ENCODE data around the gene CCSER2.

CCSER2 gene

DNA sequence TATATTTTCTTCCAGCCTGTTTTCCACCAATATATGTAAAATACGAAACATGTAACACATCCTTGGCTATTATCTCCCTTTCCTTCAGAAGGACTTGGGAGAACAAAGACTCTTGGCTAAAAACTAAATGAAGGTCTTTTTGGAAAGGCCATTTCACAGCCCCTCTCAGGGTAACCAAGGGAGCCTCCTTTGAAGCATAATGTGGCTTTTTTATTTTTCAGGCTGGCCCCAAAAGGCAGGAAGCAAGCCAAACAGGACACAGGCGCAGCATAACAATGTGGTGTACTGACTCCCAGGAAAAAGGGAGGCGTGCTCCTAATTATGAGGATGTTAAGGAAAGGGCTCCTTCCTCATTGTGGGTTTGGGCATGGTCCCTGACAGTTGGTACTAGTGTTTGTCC, 30.3 kb upstream of the CCSER2 start:
- Histone ChIP-seq H3K36me3 (ENCODE audit: insufficient read depth, low read length) (no peaks in the 10 kb centered on the region), H3K4me3 (ENCODE audit: low read length, poor library complexity, severe bottlenecking) (no peak overlapping the region), H3K79me2 (ENCODE audit: insufficient read depth, low read length) (no peaks in the 10 kb centered on the region), H3F3A (ENCODE audit: low read depth) (no peaks in the 10 kb centered on the region), H2AFZ (ENCODE audit: low read length) (no peak overlapping the region), H3K27me3 (ENCODE audit: insufficient read depth, low read length, poor library complexity, severe bottlenecking) (no peaks in the 10 kb centered on the region), H3K9me3 (ENCODE audit: insufficient read depth, low read depth, low read length) (no peaks in the 10 kb centered on the region), H3K9me2 (replicated peaks; ENCODE audit: low read depth, low read length) (no peaks in the 10 kb centered on the region), H4K20me1 (ENCODE audit: insufficient read depth, low read length, poor library complexity, severe bottlenecking) (no peaks in the 10 kb centered on the region), H3K9ac (ENCODE audit: low read depth, low read length, poor library complexity, severe bottlenecking) (no peak overlapping the region), H3K4me2 (ENCODE audit: low read depth, low read length, poor library complexity, severe bottlenecking) (no peak overlapping the region), H3K4me1 (ENCODE audit: insufficient read depth, low read length, poor library complexity, severe bottlenecking) (no peaks in the 10 kb centered on the region)
- TF ChIP-seq, protein P1, sequence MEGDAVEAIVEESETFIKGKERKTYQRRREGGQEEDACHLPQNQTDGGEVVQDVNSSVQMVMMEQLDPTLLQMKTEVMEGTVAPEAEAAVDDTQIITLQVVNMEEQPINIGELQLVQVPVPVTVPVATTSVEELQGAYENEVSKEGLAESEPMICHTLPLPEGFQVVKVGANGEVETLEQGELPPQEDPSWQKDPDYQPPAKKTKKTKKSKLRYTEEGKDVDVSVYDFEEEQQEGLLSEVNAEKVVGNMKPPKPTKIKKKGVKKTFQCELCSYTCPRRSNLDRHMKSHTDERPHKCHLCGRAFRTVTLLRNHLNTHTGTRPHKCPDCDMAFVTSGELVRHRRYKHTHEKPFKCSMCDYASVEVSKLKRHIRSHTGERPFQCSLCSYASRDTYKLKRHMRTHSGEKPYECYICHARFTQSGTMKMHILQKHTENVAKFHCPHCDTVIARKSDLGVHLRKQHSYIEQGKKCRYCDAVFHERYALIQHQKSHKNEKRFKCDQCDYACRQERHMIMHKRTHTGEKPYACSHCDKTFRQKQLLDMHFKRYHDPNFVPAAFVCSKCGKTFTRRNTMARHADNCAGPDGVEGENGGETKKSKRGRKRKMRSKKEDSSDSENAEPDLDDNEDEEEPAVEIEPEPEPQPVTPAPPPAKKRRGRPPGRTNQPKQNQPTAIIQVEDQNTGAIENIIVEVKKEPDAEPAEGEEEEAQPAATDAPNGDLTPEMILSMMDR (conservative IDR thresholded peaks at IDR 0.05; ENCODE audit: low read length), result no peak
- no peak for TF ChIP-seq EZH2phosphoT487 (IDR thresholded peaks at IDR 0.05; ENCODE audit: borderline replicate concordance)

DNA sequence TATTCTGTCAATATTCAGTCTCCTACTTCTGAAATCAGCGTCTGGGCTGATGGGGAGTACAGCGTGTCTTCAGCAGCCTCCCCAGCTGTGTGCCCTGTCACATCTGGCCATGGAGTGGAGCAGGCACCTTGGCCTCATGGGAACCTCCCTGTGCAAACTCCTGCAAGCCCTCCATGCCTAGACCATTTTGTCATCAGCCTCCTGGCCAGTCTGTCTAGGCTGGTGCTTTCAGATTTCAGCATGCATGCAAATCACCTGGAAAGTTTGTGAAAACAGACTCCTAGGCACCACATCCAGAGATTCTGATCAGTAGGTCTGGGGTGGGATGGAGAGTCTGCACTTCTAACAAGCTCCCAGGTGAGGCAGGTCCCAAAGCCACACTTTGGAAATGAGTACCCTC, 26.2 kb upstream of the CCSER2 start:
- no peak overlapping the region for H3K4me2 ChIP-seq (ENCODE audit: low read depth, low read length, poor library complexity, severe bottlenecking)

DNA sequence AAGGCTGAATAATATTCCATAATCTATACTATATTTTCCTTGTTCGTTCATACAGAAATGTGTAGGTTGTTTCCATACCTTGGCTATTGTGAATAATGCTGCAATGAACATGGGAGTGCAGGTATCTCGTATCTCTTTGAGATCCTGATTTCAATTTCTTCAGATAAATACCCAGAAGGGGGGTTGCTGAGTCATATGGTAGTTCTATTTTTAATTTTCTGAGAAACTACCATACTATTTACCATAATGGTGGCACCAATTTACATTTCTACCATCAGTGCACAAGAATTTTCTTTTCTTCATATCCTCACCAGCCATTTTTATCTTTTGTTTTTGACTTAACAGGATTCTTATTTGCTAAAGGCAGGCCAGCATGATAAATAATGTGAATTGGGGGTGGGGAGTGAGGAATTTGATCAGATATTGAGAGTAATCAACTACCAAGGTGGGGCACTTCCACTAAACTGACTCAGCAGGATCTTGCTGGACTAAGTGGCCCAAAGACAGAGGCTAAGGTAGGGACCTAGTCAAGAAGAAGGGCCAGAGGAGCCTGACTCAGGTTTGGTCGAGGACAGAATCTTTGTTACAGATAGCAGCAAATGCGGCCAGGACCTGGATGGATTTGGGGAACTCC, 21.5 kb upstream of the CCSER2 start:
- no peaks in the 10 kb centered on the region for H3K9me2 ChIP-seq (replicated peaks; ENCODE audit: low read depth, low read length)
- no peak overlapping the region for H3K4me3 ChIP-seq (ENCODE audit: low read length, poor library complexity, severe bottlenecking)
- no peak overlapping the region for H3K4me2 ChIP-seq (ENCODE audit: low read depth, low read length, poor library complexity, severe bottlenecking)
- TF ChIP-seq EZH2phosphoT487 (IDR thresholded peaks at IDR 0.05; ENCODE audit: borderline replicate concordance), result no peak
- TF ChIP-seq, protein P1 (conservative IDR thresholded peaks at IDR 0.05; ENCODE audit: low read length), result no peak
- H2AFZ ChIP-seq (ENCODE audit: low read length), result no peak overlapping the region
- no peaks in the 10 kb centered on the region for H3K27me3 ChIP-seq (ENCODE audit: insufficient read depth, low read length, poor library complexity, severe bottlenecking)
- H3K36me3 ChIP-seq (ENCODE audit: insufficient read depth, low read length), result no peaks in the 10 kb centered on the region
- no peaks in the 10 kb centered on the region for H3K79me2 ChIP-seq (ENCODE audit: insufficient read depth, low read length)
- no peaks in the 10 kb centered on the region for H3F3A ChIP-seq (ENCODE audit: low read depth)
- H4K20me1 ChIP-seq (ENCODE audit: insufficient read depth, low read length, poor library complexity, severe bottlenecking), result no peaks in the 10 kb centered on the region
- H3K9me3 ChIP-seq (ENCODE audit: insufficient read depth, low read depth, low read length), result no peaks in the 10 kb centered on the region
- H3K4me1 ChIP-seq (ENCODE audit: insufficient read depth, low read length, poor library complexity, severe bottlenecking), result peaks cover 18% of the 10 kb centered on the region
- H3K9ac ChIP-seq (ENCODE audit: low read depth, low read length, poor library complexity, severe bottlenecking), result no peak overlapping the region

More for the DNA sequence above, 26.2 kb upstream of the CCSER2 start:
- no peaks in the 10 kb centered on the region for H3K79me2 ChIP-seq (ENCODE audit: insufficient read depth, low read length)
- no peaks in the 10 kb centered on the region for H3K4me1 ChIP-seq (ENCODE audit: insufficient read depth, low read length, poor library complexity, severe bottlenecking)
- no peaks in the 10 kb centered on the region for H3K9me3 ChIP-seq (ENCODE audit: insufficient read depth, low read depth, low read length)
- H3K36me3 ChIP-seq (ENCODE audit: insufficient read depth, low read length), result no peaks in the 10 kb centered on the region
- H4K20me1 ChIP-seq (ENCODE audit: insufficient read depth, low read length, poor library complexity, severe bottlenecking), result no peaks in the 10 kb centered on the region
- no peaks in the 10 kb centered on the region for H3K27me3 ChIP-seq (ENCODE audit: insufficient read depth, low read length, poor library complexity, severe bottlenecking)
- H3F3A ChIP-seq (ENCODE audit: low read depth), result no peaks in the 10 kb centered on the region
- H3K9ac ChIP-seq (ENCODE audit: low read depth, low read length, poor library complexity, severe bottlenecking), result no peak overlapping the region
- no peak overlapping the region for H3K4me3 ChIP-seq (ENCODE audit: low read length, poor library complexity, severe bottlenecking)
- no peak for TF ChIP-seq EZH2phosphoT487 (IDR thresholded peaks at IDR 0.05; ENCODE audit: borderline replicate concordance)
- TF ChIP-seq, protein P1 (conservative IDR thresholded peaks at IDR 0.05; ENCODE audit: low read length), result no peak
- no peak overlapping the region for H2AFZ ChIP-seq (ENCODE audit: low read length)
- H3K9me2 ChIP-seq (replicated peaks; ENCODE audit: low read depth, low read length), result no peaks in the 10 kb centered on the region

All from Loucy (cell line).